NCI-H2227 treated with DMSO at 0.1 percent for 48 hours (cell line): ENCODE data around the gene SCP2.

ENCODE experiments used
- DNase-seq: peaks from one replicate; lab custom pipeline; 2025; lab: John Stamatoyannopoulos, UW

The SCP2 gene

GRCh38 chr1:53068314-53069099 lies 141.4 kb downstream of the SCP2 start:
- no peak for DNase-seq

DNA sequence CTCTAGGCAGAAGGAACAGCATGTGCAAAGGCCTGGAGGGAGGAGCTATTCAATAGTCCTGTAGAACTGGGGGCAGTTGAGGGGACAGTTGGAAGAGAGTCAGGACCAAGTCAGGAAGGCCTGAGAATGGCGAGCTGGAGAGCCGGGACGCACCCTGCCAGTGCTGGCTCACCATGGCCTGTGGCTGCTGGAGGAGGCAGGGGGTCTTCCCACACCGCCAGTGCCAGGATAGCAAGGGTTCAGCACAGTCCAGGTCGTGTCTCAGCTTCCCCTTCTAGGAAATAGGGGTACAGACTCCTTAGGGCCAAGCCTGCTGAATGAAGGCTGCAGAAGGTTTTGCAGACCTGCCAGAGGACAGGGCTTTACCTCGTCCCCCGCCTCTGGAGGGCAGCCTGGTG lies 142.2 kb downstream of the SCP2 start:
- DNase-seq: no peak

DNA sequence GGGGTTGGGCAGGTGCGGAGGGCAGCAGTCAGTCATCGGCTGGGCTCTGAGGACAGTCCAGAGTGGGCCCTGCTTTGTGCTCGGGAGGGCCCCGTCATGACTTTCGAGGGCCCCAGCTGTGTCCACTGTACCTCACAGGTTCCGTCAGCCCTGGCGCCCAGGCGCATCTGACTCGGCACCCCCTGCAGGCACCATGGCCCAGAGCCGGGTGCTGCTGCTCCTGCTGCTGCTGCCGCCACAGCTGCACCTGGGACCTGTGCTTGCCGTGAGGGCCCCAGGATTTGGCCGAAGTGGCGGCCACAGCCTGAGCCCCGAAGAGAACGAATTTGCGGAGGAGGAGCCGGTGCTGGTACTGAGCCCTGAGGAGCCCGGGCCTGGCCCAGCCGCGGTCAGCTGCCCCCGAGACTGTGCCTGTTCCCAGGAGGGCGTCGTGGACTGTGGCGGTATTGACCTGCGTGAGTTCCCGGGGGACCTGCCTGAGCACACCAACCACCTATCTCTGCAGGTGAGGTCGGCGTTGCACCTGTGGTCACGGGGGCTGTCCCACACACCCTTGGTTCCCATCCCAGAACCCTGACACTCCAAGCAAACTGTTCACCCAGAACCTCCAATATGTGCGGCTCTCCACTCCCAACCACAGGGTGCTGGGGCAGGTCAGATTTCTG lies 142.7 kb downstream of the SCP2 start:
- DNase-seq: no peak

DNA sequence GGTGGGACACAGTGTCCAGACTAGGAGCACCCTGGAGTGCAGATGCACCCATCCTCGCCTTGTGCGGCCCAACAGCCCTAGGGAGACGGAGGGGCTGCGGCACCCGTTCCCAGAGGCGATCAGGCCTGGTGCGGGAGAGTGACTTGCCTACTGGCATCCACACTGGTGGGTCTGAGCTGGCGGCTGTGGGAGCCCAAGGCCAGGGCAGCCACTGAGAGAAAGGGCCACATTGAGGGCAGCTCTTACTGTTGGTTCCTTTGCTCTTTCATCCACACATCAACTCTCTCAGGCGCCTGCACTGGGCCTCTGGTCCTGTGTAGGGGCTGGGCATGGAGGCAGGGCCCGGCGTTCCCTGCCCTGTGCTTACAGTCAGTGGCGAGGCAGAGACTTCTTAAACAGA lies 143.5 kb downstream of the SCP2 start:
- no peak for DNase-seq

- no peak for DNase-seq
Observed at GRCh38 chr1:53071167-53071865, 144.2 kb downstream of the SCP2 start.

- no peak for DNase-seq
Observed at GRCh38 chr1:53071915-53072314, 144.8 kb downstream of the SCP2 start.

DNA sequence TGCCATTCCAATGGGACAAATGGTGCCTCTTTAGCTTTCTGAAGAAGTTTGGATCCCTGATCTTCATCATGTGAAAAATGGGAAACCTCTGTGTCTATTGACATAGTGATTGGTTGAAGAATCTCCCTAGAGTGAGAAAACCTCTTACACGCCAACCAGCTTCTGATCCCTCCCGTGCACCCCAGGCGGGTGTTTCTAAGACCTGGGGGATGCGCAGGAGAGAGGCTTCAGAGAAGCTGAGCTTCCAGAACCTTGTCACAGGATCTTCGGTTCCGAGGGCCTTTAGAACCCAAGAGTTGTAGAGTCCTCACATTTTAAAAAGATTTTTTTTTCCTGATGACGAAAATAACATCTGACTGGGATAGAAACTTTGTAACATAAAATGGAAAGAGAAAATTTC lies 146.2 kb downstream of the SCP2 start:
- no peak for DNase-seq

DNA sequence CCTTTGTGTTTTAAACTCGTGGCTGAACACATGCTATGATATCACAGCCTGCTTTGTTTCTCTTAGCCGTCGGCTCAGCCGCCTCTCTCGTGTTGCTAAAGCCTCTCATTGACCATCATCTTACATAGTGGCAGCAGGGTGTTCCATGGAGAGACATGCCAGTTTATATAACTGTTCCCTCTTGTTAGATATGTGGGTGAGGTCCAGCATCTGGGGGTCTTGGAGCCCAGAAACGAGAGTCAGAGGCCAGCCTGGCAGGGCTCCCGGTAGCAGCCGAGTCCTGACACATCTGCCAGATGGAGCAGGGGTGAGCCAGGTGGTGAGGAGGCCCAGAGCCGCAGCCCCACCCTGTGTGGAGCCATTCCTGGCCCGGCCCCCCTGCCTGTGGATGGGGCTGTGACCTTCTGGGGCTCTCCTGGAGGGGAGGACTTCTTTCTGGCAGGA lies 146.8 kb downstream of the SCP2 start:
- no peak for DNase-seq

DNA sequence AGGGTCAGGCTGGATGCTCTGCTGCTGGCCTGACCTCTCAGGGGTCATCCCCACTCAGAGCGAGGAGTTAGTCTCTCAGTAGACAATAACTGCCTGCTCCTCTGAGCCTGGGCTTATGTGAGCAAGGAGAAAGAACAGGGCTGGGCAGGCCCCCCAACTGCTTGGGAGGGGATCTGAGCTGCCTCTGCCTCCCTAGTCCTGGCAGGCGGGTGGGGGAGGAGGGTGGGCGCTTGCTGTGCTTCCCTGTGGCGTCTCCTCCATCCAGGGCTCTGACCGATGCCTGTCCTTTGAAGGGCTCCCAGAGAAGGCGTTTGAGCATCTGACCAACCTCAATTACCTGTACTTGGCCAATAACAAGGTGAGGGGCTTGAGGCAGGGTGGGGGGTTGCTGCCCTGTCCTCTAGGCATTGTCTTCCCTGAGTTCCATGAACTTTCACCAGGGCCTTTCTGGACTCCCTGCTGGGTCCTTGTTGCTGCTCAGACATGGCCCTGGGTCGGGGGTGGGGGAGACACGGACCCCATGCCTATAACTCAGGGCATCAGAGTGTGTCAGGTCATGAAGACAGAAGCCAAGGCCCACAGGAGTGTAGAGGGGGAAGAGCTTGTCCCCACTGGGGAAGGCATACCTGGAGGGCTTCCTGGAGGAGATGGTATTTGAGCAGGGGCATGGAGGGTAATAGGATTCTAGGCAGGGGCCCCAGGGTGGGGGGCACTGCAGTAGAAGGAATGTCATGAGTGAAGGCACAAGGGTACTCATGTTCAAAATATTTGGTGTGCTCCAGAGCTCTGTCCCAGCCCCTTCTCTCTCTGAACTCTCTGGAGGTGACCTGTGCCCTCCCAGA lies 147.5 kb downstream of the SCP2 start:
- no peak for DNase-seq

DNA sequence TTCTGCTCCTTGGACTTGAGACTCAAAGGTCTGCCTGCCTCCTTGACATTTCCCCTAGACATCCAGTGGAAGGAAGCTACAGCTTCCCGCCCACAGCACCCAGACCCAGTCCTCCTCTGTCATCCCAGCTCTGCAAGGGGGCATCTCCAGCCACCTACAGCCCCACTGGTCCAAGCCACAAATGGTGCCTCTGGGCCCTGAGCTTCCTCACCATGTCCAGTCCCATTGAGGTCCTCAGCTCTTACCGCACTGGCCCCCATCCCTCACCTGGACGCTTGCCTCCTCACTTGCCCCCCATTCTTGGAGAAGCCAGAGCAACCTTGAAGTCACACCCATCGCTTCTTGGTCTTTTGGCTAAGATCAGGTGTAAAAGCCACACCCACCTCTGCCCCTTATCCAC lies 148.1 kb downstream of the SCP2 start:
- DNase-seq: no peak

GRCh38 chr1:53075761-53076163 lies 148.7 kb downstream of the SCP2 start:
- DNase-seq: no peak

- DNase-seq: no peak
Observed at GRCh38 chr1:53076165-53076564, 149.1 kb downstream of the SCP2 start.

DNA sequence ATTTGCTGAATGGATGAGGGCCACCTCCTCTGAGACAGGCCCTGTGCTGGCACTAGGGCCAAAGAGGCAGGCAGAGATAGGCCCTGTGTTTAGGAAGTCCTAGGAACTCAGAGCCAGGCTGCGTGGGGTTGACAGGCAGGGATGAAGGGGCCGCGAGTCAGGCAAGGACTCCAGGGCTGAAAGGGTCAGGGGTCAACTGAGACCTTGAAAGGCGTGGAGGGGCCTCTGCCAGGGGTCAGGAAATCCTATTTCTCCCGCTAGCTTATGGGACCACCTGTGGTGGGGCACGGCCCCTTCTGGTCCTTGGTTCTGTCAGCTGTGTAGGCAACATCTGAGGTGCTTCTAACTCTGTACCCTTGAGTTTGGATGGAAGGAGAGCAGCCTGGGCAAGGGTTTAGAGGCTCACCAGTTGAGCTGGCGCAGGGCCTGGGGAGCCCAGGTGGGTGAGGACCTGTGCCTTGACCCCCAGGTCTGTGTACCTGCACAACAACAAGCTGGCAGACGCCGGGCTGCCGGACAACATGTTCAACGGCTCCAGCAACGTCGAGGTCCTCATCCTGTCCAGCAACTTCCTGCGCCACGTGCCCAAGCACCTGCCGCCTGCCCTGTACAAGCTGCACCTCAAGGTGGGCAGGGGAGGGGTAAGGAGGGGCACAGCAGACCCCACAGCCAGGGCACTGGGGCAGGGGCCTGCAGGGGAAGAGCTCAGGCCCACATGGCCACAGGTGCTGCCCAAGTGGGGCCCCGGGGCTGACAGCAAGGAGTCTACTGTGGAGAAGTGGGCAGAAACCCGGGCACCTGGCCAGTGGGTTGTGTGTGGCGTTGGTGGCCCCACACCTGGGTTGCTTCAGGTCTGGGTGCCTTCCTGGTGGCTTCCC lies 149.9 kb downstream of the SCP2 start:
- no peak for DNase-seq

DNA sequence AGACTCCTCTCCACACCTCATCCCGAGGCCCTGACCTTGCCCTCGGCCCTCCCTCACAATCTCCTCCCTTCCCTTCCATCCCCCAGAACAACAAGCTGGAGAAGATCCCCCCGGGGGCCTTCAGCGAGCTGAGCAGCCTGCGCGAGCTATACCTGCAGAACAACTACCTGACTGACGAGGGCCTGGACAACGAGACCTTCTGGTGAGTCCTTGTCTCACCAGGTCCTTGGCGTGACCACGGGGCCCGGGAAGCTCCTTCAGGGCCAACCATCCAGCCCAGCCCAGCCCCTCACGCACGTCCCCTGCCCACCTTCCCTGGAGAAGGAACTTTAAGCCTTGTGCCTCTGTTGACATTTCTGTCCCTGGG lies 150.5 kb downstream of the SCP2 start:
- no peak for DNase-seq

DNA sequence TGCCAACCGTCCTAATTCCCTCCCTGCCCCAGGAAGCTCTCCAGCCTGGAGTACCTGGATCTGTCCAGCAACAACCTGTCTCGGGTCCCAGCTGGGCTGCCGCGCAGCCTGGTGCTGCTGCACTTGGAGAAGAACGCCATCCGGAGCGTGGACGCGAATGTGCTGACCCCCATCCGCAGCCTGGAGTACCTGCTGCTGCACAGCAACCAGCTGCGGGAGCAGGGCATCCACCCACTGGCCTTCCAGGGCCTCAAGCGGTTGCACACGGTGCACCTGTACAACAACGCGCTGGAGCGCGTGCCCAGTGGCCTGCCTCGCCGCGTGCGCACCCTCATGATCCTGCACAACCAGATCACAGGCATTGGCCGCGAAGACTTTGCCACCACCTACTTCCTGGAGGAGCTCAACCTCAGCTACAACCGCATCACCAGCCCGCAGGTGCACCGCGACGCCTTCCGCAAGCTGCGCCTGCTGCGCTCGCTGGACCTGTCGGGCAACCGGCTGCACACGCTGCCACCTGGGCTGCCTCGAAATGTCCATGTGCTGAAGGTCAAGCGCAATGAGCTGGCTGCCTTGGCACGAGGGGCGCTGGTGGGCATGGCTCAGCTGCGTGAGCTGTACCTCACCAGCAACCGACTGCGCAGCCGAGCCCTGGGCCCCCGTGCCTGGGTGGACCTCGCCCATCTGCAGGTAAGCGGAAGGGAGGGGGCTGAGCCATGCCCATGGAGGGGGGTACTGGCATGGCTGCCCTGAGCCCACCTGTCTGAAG lies 151.4 kb downstream of the SCP2 start:
- DNase-seq: no peak

- DNase-seq: no peak
Observed at GRCh38 chr1:53079251-53079650, 152.2 kb downstream of the SCP2 start.

DNA sequence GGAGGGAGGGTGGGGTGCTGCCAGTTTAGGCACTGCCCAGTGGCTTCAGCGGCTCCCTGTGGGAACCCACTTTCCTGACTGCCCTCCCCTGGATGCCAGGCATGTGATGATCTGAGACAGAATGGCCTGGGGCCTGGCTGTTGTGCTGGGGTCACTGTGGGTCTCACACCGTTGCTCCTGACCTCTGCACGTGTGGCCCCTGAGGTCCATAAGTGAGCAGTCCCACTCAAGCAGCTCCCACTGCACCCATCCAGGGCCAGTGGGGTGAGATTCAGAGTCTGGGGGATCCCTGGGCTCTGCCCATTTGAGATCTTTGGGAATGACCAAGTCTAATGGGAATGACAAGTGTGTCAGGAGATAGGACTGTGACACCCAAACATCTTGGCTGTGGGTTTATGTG lies 153.0 kb downstream of the SCP2 start:
- no peak for DNase-seq

DNA sequence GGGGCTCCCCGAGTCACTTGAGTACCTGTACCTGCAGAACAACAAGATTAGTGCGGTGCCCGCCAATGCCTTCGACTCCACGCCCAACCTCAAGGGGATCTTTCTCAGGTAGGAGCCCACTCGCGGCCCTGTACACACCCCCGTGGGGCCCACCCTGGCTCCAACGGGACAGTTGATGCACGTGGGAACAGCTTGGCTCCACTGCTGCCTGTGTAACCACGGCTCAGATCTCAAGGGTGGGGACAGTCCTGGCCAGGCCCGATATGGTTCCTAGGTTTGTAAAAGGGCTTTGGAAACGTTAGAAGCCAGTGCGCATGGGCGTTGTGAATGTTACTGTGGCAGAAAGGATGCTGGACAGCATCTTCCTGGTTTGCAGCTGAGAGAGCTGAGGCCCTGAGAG lies 153.7 kb downstream of the SCP2 start:
- DNase-seq: no peak

DNA sequence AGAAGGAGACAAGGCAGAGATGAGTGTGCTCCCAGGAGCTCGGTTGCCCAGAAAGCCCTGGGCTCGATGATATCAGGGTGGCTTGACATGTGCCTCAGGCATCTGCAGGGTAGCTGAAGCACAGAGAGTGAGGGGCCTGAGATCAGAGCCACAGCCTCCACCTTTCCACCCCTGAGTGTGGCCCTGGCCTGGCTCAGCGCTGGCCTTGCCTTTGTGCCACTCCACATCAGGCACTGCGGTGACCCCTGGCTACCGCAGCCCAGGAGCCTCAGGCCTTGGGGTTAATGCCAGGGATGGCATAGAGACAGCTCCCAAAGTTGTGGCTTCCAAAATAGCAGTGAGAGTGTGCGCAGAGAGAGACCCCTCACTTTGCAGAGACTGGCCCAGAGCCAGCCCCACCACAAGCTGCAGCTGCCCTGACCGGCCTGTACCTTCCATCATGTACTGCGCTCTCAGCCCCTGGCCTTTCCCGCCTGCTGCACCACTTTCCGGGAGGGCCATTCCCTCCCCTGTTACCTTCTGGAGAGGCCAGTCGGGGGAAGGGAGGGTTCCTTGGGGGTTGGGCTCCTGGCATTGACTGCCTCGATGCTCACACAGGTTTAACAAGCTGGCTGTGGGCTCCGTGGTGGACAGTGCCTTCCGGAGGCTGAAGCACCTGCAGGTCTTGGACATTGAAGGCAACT lies 154.4 kb downstream of the SCP2 start:
- no peak for DNase-seq
